Fibroblast of the aortic adventitia (primary cell): ENCODE data around the gene ZBP1. TPM values are rescaled to one million over a fixed set of nuclear protein-coding genes. Genes with fewer than 3 reads are reported as not detected.

Source experiments
- DNase-seq: peaks from one replicate; pipeline ENCODE4 v3.0.0-alpha.2; 2010; ENCODE audit warnings: low read depth
- H3K4me3 ChIP-seq: 2 replicates; pipeline ENCODE4 v1.5.1; 2011; ENCODE audit warnings: low read depth, mild to moderate bottlenecking, control low read depth, low read length, moderate library complexity
- total RNA-seq: library from RNA; depleted of rRNA; stranded (reverse); fragments of >200 nt; gene quantifications from 2 replicates; pipeline ENCODE4 v1.2.3, GENCODE V29; 2012; ENCODE audit warnings: low replicate concordance
- TF ChIP-seq, protein P1 (sequence below): IDR thresholded peaks from 2 replicates; pipeline ENCODE4 v1.5.1; 2011; ENCODE audit warnings: mild to moderate bottlenecking, low read length, control low read depth, inconsistent platforms; ENCODE audit not compliant: insufficient read depth

ZBP1 gene
- total RNA-seq, 1 donor, result not detected

DNA sequence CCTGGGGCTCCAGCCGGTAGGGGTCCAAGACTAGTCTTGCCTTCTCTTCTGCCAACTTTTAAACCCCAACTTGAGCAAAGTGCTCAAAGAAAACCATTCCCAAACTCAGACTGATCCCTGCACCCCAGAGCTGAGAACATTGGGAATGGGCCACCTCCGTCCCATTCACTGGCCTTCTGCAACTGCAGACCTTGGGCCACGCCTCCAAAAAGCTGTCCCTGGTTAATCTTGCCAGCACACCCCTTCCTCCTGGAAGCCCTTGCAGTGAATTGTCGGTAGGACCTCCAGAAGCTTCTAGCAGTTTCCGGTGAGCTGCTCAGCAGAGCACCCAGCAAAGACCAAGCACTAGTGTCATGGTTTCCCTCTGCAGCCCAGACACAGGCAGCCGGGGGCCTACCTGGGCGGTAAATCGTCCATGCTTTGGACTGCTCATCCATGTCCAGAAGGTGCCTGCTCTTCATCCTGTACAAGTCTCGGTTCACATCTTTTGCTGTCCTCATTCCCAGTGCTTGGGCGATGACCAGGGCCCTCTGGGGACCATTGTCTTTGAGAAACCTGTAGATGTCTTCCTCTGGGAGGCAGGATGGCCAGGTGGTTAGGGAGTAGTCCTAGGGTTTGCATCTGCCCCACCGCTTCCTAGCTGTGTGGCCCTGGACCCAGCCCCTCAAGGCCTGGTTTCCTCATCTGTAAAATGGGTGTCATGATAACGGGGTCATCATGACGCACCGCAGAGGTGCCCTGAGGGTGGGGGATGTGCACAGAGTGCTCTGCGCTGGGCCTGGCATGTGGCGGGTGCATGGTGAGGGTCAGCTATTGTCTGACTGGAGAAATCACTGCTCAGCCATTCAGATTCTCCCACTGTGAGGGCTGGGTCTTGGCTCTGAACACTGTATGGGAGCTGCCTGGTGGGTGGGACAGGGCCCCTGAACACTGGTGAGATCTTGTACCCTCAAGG is 5.5 kb downstream of the ZBP1 start:
- no peak overlapping the region for H3K4me3 ChIP-seq
- TF ChIP-seq, protein P1, sequence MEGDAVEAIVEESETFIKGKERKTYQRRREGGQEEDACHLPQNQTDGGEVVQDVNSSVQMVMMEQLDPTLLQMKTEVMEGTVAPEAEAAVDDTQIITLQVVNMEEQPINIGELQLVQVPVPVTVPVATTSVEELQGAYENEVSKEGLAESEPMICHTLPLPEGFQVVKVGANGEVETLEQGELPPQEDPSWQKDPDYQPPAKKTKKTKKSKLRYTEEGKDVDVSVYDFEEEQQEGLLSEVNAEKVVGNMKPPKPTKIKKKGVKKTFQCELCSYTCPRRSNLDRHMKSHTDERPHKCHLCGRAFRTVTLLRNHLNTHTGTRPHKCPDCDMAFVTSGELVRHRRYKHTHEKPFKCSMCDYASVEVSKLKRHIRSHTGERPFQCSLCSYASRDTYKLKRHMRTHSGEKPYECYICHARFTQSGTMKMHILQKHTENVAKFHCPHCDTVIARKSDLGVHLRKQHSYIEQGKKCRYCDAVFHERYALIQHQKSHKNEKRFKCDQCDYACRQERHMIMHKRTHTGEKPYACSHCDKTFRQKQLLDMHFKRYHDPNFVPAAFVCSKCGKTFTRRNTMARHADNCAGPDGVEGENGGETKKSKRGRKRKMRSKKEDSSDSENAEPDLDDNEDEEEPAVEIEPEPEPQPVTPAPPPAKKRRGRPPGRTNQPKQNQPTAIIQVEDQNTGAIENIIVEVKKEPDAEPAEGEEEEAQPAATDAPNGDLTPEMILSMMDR, result no peak

GRCh38 chr20:57613481-57613921 is 6.7 kb downstream of the ZBP1 start:
- TF ChIP-seq, protein P1, result no peak
- DNase-seq, result no peak

More for the DNA sequence above, 5.5 kb downstream of the ZBP1 start:
- no peak for DNase-seq

DNA sequence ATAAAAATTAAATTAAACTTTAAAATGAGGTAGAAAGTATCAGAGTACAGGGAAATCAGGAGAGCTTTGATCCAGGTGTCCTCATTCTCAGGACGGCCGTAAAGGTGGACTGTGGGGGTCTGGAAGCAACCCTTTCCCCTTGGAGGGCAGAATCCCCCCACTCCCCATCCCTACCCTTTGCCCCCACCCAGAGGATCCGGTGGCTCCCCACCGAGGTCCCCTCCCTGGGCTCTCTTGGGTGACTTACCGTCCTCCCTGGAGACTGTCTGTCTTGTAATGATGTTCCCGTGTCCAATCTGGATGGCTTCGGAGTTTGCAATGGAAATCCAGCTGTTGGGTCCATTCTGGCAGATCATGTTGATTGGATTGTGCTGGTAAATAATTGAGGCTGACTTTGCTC is 7.3 kb downstream of the ZBP1 start:
- TF ChIP-seq, protein P1, result no peak
- H3K4me3 ChIP-seq, result no peak overlapping the region
- DNase-seq, result no peak

More at GRCh38 chr20:57613481-57613921, 6.7 kb downstream of the ZBP1 start:
- no peak overlapping the region for H3K4me3 ChIP-seq

DNA sequence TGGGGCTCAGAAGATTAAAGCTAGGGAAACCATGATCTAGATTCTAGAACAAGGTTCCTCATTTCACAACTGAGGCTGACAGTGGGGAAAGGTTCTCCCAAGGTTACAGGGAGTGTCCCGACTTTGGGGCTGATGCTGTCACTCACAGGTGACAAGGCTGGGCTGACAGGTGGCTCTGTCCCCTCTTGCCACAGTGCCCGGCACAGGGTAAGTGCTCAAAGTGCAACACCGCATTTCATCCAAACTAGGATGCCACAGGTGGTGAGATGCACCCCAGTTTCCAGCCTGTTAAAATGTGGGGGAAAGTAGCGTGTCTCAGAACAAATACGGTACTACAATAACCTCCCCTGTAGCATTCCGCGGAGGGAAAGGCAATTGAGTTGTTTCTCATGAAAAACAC is 7.8 kb downstream of the ZBP1 start:
- no peak for DNase-seq
- TF ChIP-seq, protein P1, result no peak
- no peak overlapping the region for H3K4me3 ChIP-seq

GRCh38 chr20:57611586-57612311 is 8.5 kb downstream of the ZBP1 start:
- TF ChIP-seq, protein P1, result no peak
- no peak for DNase-seq
- H3K4me3 ChIP-seq, result no peak overlapping the region

DNA sequence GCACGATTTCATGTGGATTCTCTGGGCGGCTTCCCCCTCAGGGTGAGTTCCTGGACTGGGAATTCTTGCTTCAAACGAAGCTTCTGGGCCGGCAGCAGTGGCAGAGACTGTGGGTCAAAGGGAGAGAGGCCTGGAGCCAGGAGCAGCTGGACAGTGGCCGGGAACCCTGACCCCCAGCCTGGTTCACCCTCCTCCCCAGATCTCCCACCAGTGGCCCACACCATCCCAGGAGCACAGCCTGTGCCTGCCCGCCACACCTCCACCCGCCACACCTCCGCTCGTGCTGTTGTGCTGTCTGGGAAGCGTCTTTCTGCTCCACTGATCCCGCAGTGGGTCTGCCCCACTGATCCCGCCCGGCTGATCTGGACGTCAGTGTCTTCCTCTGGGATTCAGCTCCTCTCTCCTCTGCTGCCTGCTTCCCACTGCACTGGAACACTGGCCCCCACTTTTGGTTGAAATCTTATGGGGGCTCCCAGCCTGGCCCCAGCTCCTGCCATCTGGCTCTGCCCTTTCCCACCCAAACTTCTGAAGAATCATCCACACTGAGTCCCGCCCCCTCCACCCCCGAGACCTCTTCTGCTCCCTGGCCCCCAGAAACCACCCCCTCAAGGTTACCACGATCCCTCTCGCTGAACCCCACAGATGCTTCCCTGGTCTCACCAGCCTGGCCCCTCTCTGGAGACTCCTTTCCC is 9.8 kb downstream of the ZBP1 start:
- no peak overlapping the region for H3K4me3 ChIP-seq
- TF ChIP-seq, protein P1, result no peak
- DNase-seq, result no peak
